HG03521 (cell line): ENCODE measurements around the gene ISL2.

Source experiments
- ATAC-seq: cut with Tn5 transposase; IDR thresholded peaks from one replicate; pipeline ENCODE4 v1.9.1; 2021; ENCODE audit warnings: mild to moderate bottlenecking, moderate library complexity; ENCODE audit not compliant: unreplicated experiment

ISL2 gene

DNA sequence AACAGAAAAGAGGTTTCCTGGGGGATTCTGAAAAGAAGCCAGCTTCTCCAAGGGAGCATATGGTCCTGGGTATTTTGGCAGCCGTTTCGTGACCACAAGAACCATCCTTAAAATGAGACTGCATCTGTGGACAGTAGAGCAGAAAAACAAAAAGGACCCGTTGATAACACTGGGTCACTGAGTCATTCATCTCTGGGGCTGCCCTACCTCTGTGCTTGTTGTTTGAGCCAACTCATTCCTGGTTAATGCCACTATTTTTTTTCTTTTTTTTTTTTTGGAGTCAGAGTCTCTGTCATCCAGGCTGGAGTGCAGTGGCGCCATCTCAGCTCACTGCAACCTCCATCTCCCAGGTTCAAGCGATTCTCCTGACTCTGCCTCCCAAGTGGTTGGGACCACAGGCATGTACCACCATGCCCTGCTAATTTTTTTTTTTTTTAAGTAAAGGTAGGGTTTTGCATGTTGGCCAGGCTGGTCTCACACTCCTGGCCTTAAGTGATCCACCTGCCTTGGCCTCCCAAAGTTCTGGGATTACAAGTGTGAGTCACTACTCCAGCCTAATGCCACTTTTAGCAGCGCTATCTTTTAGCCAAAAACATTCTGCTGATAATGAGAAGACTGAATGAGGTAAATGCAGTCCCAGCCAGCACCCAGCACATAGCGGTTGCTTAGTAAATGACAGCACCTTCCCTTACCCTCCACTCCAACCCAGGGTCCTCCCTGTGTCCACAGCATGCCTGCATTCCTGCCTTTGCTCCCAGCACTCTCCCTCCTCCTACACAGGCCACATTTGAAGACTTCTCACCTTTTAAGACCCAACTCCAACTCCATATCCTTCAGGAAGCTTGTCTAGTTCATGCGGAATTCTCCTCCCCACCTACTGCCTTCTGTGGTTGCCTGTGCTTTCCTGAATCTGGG is 9.1 kb upstream of the ISL2 start:
- ATAC-seq: no peak

DNA sequence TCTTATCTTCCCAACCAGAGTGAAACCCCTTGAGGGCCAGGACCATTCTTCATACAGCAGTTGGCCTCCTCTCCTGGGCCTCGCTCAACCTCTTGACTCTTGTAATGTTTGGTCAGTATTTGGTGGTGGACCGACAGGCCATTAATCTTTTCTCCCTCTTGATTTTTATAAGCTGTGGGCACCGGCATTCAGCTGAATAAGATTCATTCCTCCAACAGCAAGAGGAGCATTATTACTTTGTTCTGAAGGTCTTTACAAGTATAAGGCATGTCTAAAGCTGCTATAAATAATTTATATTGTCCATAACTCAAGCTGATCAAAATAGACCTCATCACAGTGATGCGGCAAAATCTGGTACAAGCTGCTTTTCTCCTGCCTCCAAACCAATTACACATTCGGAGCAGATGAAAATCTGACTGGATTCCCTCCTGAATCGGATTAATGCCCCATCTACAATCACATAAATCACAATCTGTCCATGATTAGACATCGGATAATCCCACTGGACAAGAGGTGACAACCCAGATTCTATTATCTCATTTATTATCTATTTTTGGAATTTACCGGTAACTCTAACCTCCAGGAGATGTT is 8.4 kb upstream of the ISL2 start:
- no peak for ATAC-seq

DNA sequence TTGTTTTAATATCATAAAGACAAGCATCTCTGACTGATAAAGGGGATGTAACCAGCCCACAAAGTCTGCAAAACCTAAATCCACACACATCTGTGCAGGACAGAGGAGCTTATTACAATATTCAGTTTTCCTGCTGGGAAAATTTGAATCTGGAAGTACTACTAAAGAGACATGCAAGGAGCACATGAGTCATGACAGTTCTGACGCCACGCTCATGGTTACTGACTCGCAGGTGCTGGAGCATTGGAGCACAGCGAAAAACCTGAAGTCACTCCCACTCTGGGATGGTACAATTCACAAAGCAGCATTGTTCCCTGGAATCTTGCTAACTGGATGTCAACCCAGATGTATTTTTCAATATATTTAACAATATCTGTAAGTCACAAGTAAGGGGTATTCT is 7.6 kb upstream of the ISL2 start:
- no peak for ATAC-seq

DNA sequence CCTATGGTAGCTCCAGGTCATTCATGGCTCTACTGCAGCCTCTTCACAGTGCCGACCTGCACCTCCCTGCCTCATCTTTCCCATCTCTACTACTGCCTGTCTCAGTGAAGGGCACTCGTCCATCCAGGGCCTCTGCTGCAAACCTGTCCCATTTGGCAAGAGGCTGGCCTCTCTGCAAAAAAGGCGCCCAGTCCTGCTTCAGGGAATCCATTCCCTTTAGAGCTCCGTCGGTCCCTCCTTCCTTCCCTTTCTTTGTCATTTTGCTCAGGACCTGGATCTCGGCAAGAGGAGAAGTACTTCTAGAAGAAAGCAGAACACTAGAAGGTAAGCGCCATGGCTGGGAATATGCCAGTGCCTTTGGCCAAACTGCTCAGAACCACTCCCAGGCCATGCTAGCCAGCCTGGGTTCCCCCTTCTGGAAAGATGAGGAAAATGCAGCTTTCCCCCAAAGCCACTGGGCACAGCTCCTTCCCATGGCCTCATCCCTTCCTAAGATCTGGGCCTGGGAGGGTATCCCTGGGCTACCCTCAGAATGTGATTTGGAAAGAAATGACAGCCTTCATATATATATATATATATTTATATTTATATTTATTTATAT is 6.4 kb upstream of the ISL2 start:
- no peak for ATAC-seq

DNA sequence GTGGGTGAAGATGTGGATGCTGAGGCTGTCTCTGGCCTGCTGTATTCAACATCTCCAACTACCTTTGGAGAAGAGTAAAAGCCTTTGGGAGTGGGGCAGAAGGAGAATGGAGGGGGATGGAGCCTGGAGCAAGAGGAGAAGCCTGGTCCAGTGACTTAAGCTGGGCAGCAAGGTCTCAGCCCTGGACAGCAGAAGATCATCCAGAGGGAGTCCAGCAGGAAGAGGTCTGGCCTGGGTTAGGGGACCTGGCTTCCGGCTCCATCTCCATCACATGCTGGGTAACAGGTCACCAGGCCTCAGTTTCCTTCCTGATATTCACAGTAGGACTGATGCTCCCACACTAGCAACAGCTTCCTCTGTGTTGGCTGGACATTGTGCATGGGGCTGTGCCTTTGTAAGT is 3.8 kb upstream of the ISL2 start:
- ATAC-seq: no peak

DNA sequence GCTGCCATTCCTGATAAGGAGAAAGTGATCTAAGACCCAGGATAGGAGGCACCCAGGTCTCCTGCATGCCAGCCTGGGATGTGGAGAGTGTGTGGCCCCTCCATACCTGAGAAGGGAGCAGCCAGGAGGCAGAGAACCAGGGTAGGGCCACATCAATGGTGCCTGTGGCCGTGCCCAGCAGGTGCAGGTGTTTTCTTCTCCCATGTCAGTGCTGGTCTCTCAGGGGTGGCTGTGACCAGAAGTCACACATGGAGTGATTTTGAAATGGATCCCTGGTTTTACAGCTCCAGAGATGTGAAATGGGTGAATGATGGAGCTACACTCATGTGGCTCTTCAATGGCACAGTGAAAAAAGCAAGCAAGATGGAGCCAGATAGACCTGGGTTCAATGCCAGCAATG is 3.3 kb upstream of the ISL2 start:
- ATAC-seq: no peak

DNA sequence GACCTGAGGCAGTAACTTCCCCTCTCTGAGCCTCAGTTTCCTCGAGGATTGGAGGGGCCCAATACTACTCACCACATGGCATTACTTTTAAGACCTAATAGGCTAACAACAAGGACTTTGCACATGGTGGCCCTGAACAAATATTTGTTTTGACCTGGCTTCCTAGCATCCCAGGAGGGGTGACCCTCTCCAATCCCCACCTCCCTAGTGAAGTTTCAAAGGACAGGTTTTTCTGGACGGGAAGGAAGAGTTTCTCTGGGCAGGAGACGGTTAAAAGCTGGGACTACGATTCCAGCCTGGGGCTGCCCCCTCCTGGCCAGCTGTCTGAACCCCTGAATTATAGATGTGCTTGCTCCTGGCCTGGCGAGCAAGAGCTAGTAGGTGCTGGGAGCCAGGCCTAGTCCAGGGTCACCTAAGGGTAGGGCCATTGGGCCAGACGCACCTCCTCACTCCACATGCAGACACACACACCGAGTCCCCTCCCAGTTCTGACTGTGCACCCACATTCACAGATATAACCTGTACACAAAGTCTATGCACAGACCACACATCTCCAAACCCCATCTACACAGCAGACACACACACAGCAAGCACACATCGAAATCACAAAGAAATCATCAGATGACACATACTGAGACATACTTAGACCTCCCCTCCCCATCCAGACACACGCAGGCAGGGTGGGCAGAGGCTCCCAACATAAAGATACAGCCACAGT is 2.7 kb upstream of the ISL2 start:
- no peak for ATAC-seq

DNA sequence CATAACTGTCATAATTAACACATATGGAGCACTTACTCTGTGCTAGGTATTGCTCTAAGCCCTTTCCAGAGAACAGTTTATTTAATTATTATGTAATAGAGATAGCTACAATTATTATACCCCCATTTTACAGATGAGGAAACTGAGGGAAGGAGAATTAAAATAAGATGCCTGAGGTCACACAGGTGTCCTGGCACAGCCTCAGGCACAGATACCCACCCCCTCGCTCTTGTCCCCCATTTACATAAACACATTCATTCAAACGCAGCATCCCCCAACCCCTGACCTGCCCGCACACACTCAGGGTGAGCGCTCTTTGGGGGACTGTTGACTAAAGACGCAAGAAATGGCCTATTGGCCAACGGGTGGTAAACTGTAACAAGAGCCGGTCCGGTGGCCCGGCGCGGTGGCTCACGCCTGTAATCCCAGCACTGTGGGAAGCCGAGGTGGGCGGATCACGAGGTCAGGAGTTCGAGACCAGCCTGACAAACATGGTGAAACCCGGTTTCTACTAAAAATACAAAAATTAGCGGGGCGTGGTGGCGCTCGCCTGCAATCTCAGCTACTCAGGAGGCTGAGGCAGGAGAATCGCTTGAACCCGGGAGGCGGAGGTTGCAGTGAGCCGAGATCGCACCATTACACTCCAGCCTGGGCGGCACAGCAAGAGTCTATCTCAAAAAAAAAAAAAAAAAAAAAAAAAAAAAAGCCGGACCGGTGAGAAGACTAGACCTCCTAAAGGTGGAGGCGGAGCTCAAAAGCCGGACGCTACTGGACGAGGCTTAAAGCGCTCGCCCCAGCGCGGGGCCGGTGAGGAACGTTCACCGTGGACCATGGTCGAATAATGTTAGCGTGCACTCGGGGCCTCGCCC is 1.9 kb upstream of the ISL2 start:
- no peak for ATAC-seq

DNA sequence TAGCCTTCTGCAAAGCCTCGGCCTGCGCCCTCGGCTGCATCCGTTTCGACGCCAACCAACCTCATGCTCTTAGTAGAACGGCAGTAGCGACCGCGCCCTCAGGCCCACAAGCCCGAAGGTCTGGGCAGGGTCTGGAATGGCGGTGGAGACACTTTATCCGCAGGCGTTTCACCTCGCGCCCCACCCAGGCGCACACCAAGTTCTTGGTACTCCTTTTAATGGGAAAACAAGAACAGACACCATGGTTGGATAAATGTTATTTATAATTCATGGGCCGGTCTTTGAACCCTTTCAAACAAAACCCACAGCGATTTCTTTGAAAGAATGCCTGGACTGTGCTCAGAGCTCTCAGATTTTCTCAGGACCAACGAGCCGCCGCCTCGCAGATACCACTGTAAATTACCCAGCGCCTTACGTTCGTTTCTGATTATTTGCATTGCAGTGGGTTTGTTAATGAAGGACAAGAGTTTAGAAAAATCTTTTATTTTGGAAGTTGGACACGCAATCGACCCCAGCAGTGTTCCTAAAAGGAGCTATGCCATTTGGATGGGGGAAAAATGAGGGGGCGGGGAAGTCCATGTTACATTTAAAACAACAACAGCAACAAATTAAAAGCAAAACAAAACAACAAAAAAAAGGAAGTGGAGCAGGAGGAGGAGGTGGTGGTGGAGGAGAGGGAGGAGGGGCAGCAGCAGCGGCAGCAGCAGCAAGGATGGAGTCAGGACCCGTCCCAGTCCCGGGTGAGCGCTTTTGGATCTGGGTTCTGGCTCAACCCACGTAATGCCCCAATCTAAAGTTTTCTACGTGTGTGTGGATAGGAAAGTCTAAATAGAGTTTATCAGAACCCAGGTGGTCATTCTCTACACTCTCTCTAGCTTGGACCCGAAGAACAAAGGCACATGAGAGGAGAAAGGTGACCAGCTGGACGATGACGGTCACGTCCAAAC is 993 bp upstream of the ISL2 start:
- ATAC-seq: no peak

DNA sequence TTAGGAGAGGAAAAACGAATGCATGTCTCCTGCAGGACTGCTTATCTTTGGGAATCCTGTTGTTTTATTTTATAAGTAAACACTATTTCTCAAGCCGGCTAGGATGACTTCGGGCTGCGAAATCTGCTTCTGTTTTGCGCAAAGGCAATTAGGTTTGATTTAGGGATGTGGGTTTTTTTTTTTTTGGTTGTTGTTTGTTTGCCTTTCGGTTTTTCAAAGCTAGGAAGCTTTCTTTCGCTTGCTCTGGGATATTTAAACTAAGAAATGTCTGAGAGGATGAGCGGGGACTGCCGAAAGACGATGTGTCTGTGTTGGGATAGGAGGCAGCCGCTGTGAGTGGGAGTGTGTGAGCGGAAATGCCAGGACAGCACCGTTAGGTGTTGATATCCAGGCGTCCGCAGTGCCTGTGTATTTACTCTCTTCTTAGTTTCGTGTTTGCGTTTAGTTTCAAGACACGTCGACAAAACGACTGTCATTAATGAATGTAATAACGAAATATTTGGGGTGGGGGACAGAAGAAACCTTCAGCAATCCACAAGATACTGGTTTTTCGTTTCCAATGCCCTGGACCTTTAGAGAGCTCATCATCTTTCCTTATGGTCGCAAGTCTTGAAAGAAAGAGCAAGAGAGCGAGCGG is 604 bp downstream of the ISL2 start:
- no peak for ATAC-seq

DNA sequence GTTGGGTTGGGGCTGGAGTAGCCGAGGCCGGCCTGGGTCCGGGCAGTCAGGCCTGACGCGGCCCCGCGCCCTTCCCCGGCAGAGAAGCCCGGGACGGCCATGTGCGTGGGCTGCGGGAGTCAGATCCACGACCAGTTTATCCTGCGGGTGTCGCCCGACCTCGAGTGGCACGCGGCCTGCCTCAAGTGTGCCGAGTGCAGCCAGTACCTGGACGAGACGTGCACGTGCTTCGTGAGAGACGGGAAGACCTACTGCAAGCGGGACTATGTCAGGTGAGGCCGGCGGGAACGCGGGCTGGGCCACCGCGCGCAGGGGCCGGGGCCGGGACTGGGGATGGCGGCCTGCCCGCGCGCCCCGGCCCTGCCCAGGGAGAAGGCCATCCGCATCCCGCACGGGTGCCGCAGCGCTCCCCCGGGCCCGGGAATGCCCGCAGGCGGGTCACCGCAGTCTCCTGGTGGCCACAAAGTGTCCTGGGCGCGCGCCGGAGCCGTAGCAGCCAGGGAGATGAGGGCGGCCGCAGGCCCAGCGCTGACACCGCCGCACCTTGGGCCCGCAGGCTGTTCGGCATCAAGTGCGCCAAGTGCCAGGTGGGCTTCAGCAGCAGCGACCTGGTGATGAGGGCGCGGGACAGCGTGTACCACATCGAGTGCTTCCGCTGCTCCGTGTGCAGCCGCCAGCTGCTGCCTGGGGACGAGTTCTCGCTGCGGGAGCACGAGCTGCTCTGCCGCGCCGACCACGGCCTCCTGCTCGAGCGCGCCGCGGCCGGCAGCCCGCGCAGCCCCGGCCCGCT is 1.3 kb downstream of the ISL2 start:
- ATAC-seq: no peak

DNA sequence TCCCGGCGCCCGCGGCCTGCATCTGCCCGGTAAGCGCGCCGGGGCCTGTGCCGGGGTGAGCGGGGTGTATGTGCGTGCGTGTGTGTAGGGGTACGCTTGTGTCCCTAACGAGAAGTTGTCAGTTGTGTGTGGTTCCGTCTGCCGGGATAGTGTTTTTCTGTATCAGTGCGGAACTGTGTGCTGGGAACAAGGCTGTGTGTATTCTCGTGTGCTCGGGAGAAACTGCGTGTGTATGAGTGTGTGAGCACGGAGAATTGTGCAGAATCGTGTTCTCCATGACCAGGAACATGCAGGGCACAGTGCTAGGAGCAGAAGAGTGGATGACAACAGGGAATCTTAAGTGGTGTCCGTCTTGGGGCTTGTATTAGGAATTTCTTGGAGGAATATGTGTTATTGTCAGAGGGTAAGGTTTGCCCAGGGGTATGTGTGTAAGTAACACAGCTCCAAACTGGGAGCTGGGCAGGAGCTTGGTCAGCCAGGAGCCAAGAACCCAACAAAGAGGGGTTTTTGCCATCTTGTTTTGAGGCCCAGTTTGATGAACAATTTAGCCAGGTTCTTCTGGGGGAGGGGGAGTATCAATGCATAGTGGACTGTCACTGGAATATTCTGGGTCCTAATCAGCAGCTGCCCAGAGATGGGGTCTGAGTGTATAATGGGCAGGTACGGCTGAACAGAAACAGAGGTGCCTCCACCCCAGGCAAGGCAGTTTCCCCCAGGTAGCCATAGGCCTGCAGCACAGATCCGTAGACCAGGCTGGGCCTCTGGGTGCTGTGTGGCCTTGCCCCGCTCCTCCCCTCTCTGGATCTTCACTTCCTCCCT is 2.1 kb downstream of the ISL2 start:
- ATAC-seq: no peak

DNA sequence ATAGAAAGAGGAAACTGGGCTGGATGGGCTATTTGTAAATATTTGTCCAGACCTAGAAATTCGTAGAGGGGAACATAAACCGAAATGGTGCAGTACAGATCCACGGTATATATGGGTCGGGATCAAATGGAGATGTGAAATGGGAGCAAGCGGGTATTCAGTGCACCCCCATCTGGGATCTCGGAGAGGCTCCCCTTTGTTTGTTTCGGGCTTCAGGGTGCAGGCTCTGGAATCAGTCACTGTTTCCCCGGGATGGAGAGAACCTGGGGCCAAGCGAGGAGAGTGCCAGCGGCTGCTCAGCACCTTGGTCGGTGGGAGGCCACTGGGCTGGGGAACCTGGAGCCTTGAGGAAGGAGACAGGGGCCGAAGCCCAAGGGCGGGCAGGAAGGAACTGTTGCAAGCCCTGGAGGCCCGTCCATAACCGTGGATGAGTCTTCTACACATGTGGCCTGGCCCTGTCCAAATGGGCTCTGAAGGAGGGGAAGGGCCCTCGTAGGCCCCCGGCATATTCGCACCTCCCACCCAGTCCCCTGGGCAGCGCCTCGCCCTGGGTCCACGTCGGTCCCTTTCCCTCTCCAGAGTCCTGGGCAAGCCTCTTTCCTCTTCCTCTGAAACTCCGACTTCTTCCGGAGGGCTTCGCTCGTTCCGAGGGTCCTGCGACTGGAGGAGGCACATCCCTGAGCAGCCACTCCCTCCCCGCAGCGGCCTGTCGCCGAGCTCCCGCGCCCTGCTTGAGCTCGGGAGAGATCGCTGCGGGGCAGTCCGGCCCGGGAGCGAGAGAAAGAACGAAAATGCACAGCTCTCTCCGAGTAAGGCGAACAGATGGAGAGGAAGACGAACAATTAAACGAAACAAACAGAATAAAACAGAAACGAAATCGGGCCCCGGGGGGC is 3.0 kb downstream of the ISL2 start:
- ATAC-seq: no peak

DNA sequence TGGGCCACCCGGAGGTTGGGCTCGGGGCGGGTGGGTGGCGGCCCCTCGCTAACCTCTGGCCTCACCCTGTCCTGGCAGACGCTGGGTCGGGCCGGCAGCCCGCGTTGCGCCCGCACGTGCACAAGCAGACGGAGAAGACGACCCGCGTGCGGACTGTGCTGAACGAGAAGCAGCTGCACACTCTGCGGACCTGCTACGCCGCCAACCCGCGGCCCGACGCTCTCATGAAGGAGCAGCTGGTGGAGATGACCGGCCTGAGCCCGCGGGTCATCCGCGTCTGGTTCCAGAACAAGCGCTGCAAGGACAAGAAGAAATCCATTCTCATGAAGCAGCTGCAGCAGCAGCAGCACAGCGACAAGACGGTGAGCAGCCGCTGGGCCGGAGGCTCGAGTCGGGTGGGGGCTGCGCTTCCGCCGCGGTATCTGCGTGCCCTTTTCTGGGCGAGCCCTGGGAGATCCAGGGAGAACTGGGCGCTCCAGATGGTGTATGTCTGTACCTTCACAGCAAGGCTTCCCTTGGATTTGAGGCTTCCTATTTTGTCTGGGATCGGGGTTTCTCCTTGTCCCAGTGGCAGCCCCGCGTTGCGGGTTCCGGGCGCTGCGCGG is 3.7 kb downstream of the ISL2 start:
- no peak for ATAC-seq

DNA sequence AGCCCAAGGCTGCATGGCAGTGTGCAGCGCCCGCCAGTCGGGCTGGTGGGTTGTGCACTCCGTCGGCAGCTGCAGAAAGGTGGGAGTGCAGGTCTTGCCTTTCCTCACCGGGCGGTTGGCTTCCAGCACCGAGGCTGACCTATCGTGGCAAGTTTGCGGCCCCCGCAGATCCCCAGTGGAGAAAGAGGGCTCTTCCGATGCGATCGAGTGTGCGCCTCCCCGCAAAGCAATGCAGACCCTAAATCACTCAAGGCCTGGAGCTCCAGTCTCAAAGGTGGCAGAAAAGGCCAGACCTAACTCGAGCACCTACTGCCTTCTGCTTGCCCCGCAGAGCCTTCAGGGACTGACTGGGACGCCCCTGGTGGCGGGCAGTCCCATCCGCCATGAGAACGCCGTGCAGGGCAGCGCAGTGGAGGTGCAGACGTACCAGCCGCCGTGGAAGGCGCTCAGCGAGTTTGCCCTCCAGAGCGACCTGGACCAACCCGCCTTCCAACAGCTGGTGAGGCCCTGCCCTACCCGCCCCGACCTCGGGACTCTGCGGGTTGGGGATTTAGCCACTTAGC is 4.3 kb downstream of the ISL2 start:
- no peak for ATAC-seq
